ENCODE measurements around the gene RUFY3.
A peak's percentile ranks its signal among the peaks of the same experiment; 100 is the strongest.

RUFY3 gene

DNA sequence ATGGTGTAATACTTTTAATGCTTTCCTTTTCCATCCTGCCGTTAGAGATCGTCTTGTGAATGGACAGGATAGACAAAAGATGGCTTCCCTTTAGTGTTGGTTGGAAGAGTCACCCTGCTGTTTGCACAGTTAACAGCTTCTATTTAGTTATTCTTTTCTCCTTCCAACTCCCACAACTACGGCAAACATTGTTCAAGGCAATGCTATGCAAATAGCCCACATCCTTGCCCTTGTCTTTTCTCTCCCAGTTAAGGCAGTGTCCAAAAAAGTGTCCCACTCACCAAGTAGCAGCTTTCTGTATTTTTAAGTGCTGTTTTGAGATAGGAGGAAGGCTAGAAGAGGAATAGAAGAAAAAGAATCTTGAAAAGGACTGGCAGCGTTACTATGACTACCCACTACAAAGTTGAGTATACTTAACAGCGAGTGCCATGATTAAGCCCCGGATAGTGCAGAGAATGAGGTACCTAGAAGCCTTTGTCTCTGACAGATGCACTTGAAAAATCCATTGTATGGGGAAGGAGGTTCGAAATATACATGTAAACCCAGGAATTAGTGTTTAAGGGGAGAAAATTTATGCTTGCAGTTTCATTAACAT is 12.1 kb upstream of the RUFY3 start:
- no peak overlapping the region for H3K4me3 ChIP-seq (ENCODE audit: low read length)
- DNase-seq (ENCODE audit: low read depth) = no peak
- TF ChIP-seq, protein P1, sequence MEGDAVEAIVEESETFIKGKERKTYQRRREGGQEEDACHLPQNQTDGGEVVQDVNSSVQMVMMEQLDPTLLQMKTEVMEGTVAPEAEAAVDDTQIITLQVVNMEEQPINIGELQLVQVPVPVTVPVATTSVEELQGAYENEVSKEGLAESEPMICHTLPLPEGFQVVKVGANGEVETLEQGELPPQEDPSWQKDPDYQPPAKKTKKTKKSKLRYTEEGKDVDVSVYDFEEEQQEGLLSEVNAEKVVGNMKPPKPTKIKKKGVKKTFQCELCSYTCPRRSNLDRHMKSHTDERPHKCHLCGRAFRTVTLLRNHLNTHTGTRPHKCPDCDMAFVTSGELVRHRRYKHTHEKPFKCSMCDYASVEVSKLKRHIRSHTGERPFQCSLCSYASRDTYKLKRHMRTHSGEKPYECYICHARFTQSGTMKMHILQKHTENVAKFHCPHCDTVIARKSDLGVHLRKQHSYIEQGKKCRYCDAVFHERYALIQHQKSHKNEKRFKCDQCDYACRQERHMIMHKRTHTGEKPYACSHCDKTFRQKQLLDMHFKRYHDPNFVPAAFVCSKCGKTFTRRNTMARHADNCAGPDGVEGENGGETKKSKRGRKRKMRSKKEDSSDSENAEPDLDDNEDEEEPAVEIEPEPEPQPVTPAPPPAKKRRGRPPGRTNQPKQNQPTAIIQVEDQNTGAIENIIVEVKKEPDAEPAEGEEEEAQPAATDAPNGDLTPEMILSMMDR (IDR thresholded peaks at IDR 0.05; ENCODE audit: insufficient read depth, low read depth, low read length, missing control alignments) = no peak

DNA sequence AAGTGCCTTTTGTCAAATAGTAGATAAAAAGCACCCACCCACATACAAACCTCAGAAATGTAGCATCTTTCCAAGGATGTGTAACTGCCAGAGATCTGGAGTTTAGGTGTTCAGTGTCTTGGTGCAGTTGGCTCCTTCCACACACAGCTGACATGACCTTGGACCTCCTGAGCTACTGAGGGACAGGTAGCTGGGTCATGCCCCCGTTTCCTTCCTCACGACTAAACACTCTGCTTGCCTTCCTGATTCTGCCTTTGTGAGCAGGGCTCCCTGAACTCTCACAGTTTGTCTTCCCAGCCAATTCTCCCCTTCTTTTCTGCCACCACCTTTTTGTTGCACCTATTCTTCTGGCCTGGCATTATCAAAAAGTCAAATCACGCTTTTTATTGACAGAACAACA is 10.2 kb upstream of the RUFY3 start:
- no peak overlapping the region for H3K4me3 ChIP-seq (ENCODE audit: low read length)
- TF ChIP-seq, protein P1 (IDR thresholded peaks at IDR 0.05; ENCODE audit: insufficient read depth, low read depth, low read length, missing control alignments) = no peak
- no peak for DNase-seq (ENCODE audit: low read depth)

DNA sequence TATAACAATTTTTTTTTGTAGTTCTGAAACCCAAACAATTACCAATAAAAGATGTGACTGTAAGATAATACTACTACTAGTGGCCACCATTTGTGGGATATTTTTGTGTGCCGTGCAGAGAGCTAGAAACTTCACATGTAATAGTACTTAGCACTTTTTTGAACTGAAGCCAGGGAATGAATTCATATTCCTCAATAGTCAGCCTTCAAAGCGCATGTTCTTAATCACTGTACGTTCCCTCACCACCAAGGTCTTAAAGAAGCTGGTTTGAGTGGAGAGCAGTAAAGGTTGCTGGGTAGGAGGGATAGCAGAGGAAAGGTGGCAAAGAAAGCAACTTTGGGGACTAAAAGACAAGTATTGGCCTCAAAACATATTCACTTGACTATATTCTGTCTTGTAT is 9.6 kb upstream of the RUFY3 start:
- no peak overlapping the region for H3K4me3 ChIP-seq (ENCODE audit: low read length)
- DNase-seq (ENCODE audit: low read depth) = peak; percentile 44
- TF ChIP-seq, protein P1 (IDR thresholded peaks at IDR 0.05; ENCODE audit: insufficient read depth, low read depth, low read length, missing control alignments) = no peak

DNA sequence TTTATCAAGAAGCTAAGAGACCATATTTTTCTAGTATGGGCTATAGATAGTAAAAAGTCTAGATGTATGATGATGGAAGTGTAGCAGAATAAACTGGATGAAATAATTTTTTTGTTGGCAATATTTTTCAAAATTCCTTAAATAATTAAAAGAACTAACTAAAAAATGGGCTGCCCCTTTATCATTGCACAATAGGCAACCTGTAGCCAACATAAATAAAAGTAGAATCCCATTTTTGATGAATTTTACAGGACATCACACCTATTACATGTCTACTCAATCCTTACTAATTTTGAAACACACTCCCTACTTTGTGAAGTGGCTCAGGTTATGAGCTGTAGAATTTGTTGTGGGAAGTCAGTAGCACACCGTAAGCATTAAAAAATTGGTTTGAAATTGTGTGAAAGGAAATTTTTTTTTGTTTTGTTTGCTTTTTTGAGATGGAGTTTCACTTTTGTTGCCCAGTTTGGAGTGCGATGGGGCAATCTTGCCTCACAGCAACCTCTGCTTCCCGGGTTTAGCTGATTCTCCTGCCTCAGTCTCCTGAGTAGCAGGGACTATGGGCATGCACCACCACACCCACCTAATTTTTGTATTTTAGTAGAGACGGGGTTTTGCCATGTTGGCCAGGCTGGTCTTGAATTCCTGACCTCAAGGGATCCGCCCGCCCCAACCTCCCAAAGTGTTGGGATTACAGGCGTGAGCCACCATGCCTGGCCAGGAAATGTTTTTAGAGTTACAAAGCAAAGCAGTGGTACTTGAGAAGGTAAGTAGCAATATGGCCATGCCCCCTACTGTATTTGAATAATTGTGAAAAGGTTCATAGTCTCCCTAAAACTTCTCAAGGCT is 8.9 kb upstream of the RUFY3 start:
- TF ChIP-seq, protein P1 (IDR thresholded peaks at IDR 0.05; ENCODE audit: insufficient read depth, low read depth, low read length, missing control alignments) = no peak
- DNase-seq (ENCODE audit: low read depth) = no peak
- no peak overlapping the region for H3K4me3 ChIP-seq (ENCODE audit: low read length)

DNA sequence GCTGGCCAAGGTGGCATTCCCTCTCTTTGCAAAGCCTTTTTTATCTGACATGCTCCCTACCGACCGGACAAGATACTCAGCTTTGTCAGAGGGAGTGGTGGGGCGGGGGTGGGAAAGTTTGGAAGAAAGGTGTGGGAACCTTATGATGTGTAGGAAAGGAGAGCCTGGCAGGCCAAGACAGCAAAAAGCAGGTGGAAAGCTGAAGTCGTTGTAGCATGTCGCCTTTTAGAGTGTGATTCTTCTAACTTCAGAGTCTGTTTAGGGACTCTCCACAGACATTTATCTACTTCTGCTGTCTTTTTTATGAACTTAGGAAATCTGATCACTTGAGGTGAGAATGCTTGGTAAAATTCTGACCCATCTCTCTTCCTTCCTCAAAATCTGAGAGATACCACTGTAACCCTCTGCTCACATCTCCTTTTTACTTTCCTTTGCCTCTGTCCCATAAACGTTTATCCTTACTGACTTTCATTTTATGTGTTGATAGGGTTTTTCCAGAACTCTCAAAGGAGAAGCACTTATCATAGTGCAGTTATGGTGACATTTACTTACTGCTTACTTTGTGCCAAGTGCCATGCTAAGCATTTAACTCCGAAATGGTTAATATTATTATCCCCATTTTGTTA is 8.2 kb upstream of the RUFY3 start:
- peak overlapping the region; percentile 18 for H3K4me3 ChIP-seq (ENCODE audit: low read length)
- TF ChIP-seq, protein P1 (IDR thresholded peaks at IDR 0.05; ENCODE audit: insufficient read depth, low read depth, low read length, missing control alignments) = no peak
- DNase-seq (ENCODE audit: low read depth) = peak; percentile 71

DNA sequence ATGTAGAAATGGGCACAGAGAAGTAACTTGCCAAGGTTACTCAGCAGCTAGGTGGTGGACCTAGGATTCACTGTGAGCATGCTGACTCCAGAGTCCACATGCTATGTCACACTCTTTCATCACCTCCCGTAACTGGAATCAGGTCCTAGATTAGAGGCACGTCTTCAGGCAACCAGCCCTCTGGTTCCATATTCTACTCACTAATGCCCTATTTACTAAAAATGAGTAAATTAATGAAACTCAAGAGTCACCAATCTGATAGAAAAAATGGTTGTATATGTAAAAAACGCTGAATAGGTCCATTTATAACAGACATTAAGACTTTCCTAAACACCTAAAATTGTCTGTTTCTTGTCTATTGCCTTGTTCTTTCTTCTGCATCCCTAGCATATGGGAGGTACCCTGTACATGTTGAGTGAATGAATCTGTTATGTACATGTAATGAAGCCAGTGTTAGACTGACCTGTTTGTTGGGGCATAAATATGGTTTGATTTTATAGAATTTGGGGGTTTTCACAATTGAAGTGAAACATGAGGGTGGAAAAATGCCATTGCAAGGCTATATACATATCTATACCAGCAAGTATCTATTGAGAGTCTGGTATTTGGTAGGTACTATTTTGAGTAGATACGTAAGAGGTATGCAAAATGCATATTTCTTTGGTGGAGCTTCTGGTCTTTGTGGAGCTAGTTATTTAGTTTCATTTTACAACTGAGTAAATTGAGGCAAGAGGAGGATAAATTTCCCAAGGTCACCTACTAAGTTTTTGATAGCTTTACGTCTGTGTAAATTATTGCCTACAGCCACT is 7.5 kb upstream of the RUFY3 start:
- TF ChIP-seq, protein P1 (IDR thresholded peaks at IDR 0.05; ENCODE audit: insufficient read depth, low read depth, low read length, missing control alignments) = no peak
- no peak overlapping the region for H3K4me3 ChIP-seq (ENCODE audit: low read length)
- peak; percentile 73 for DNase-seq (ENCODE audit: low read depth)

Measured in epithelial cell of esophagus (primary cell).